Islet of Langerhans (tissue), 1 donor: ENCODE data around the gene SP4.
"Not testable (repeated sequence)": the region's sequence is repeated elsewhere in the genome, so short reads cannot be mapped to it uniquely, and the experiment has no call there.

ENCODE experiments used
- FAIRE-seq: peaks from one replicate; lab custom pipeline; 2011; peaks lifted over from hg19 to GRCh38; lab: Jason Lieb, UNC

SP4 gene

DNA sequence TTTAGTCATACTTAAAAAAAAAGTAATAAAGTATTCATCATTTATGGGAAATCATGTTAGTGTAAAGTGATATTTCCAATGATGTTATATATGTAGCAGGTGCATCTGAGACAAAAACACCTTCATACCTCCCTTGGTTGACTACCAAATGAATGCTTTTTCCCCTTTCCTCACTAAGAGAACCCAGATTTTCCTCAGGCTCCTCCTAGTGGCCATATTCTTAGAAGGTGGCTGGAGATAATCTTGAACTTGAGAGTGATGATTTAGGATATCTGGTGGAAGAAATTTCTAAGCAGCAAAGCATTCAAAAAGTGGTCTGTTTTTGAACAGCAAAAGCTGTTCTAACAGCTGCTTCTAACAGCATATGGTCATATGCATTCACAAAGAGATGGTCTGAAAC, 98.1 kb downstream of the SP4 start:
- no peak for FAIRE-seq

- FAIRE-seq, result no peak
Measured at GRCh38 chr7:21526448-21526847, 98.6 kb downstream of the SP4 start.

DNA sequence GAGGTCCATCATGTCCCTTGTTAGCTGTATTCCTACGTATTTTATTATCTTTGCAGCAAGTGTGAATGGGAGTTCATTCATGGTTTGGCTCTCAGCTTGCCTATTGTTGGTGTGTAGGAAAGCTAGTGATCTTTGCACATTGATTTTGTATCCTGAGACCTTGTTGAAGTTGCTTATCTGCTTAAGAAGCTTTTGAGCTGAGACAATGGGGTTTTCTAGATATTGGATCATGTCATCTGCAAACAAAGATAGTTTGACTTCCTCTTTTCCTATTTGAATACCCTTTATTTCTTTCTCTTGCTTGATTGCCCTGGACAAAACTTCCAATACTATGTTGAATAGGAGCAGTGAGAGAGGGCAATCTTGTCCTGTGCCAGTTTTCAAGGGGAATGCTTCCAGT, 104.6 kb downstream of the SP4 start:
- not testable (repeated sequence) for FAIRE-seq

GRCh38 chr7:21533646-21534045, 105.8 kb downstream of the SP4 start:
- not testable (repeated sequence) for FAIRE-seq

GRCh38 chr7:21536445-21537118, 108.7 kb downstream of the SP4 start:
- not testable (repeated sequence) for FAIRE-seq

DNA sequence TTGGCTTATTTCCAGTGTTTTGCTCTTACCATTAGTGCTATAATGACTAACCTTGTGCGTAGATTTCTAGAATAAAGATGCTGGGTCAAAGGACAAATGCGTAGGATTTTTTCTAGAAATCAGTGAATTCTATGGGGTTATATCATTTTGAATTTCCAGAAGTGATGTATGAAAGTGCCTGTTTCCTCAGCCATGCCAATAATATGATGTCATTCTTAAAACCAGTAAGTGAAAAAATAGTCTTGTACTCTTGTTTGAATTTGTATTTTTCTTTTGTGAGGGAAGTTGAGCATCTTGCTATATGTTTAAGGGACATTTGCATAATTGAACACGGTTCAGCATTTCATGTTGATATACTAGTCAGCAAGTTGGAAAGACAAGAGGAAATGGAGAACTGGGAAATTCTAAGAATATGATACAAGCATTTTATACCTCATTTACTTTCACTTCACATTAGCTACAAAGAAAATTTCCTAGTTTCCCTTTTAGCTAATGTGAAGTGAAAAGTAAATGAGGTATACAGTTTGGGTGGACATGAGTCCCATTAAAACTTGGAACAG, 111.1 kb downstream of the SP4 start:
- no peak for FAIRE-seq

DNA sequence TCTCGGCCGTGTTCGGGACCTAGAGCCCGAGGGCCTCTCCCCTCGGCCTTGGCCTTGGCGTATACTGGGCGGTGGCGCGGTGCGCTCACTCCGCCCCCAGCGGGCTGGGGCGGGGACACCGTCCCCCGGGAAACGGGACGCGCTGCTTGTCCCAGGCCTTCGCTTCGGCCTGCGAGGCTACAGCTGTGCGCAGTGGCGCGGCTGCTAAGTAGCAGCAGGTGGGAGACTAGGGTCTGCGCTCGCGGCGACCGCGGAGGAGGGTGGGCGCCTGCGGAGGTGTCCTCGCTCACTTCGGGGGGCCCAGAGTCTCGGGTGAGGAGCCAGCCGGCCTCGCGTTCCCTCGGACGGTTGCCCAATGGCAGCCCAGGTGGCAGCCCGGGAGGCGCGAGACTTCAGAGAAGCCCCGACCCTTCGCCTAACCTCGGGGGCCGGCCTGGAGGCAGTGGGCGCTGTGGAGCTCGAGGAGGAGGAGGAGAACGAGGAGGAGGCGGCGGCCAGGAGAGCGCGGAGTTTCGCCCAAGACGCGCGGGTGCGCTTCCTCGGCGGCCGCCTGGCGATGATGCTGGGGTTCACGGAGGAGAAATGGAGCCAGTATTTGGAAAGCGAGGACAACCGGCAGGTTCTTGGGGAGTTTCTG, 115.1 kb downstream of the SP4 start, which contains the start of gene DNAH11:
TSS of gene DNAH11 (plus strand) at position 149 of the 637 bp plus-strand sequence. CDS start at position 356, 207 bp downstream.
- FAIRE-seq, result no peak

DNA sequence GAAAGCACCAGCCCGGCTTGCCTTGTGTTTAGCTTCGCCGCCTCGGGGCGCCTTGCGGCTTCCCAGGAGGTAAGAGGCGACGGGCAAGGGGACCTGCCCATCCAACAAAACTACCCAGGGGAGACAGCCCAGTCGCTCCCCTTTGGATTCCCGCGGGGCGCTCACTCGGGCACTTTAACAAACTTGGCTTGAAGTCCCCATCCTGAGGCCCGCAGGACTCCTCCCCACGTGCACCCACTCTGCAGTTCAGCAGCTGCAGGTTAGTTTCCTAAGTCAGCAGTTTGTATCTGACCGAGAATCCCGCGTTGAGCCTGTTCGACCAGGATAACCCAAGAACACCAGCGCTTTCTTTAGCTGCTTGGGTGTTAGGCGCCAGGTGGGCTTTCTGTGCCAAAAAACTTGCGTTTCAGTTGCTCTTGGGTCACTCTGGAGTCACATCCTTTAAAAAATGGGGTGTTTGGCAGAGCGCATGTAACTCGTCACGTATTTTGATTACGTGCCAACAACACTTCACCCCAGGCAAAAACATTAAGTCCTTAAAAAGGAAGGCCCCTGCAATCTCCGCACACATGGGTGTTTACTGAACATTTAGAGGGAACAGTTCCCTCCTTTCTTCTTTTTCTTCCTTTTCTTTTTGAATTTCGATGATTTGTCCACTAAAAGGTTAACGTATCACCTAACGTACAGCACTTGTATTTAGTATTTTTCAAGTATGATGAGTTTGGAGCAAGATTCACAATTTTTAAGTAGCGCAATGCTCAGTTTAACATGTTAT, 115.8 kb downstream of the SP4 start:
- no peak for FAIRE-seq

DNA sequence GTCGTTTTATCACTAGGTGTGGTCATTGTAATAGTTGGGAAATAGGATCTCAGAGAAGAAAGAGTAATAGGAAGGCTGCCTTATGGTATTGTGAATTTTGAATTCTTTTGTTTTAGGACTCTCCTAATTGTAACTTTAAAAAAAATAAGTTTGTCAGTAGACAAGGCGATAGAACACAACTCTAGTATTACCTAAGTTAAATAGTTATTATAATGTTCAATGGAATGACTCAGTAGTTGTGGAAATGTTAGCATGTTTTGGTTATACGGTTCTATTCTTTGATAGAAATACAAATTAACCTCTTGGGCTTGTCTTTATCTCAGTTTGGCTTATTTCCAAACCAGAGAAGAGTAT, 116.4 kb downstream of the SP4 start:
- no peak for FAIRE-seq

- FAIRE-seq, result no peak
Measured at GRCh38 chr7:21544715-21545114, 116.8 kb downstream of the SP4 start.

DNA sequence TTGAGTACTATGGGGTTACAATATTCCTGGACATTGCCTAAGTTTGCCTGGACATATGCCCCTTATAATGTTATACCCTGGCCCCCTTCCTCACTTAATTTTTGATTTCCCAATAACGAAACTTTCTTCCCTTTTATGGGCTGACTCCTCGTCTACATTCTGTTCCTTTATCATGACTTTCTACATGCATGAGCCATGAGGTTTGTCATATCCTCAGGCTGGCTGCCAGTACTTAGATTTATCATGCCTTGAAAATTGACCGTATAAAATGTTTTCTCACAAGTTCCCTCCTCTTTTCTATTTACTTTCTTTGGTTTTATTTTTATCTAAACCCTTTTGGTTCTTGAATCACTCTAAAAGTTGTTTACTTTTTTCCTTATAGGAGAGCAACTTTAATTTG, 119.6 kb downstream of the SP4 start:
- no peak for FAIRE-seq

GRCh38 chr7:21548491-21548890, 120.6 kb downstream of the SP4 start:
- FAIRE-seq, result no peak

DNA sequence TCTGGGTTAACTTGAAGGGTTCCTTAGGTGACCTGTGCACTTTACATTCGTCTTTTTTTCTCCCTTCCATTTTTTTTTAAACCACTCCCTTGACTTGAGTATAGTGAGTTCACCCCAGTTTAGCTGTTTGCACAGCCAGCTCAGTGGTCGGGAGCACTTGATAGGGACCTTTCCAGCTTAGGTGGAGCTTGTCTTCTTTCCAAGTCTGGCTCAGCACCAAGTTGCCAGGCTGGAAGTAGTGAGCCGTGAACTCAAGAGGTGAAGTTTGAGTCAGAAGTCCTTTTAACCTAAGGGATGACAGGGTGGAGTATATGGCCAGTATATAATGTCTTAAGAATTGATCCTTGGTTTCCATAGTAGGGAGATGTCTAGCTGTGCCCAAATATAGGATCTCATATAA, 122.2 kb downstream of the SP4 start:
- FAIRE-seq, result no peak

DNA sequence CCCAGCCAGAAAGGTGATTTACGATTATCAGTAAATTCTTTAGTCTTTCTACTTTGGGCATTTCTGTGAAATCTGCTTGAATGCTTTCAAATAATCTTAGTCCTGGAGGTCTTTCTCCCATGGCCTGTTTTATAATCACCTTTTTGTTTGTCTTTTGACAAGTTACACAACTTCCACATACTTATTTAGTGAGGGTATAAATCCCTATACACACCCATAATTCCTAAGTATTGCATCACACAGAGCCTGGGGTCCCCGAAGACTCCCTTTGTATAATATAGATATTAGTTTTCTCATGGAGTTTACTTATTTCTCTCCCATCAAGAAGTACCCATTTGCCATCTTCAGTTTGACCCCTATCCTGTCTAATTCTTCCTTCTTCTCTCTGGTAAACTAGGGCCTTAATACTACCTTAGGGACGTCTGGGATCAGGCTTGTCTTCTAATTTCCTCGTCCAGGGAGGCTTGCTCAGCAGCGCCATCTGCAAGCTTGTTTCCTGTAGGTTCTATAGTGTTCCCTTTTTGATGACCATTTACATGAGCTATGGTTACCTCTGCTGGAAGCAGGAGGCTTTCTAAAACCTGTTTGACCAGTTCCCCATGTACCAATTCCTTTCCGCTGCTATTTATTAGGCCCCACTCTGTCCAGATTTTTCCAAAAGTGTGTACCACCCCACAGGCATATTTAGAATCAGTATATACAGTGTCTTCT, 123.1 kb downstream of the SP4 start:
- no peak for FAIRE-seq

DNA sequence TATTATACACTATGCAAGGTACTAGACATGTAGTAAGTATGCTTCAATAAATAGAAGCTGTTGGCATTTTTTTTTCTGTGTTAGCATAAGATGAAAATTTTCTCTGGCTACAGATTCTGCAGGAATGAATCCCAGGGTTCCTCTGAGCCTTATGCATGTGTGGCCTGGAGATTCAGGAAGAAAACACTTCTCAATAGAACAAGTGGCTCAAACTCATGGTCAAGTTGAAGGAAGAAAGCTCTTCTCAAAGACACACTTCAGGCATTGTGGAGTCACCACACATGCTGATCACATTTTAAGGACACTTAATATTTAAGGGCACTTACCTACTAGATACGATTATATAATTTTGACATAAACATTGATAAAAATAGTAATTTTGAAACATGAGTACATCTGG, 134.5 kb downstream of the SP4 start:
- FAIRE-seq, result no peak
